DND-41 (cell line): ENCODE results near the gene SEPTIN5.

ENCODE experiments used
- ATAC-seq: fragments of 200-7000 bp; cut with Tn5 transposase; 3 replicates; pipeline ENCODE4 v1.9.1; 2021; ENCODE audit warnings: low read depth; ENCODE audit not compliant: insufficient read depth
- DNase-seq: peaks from one replicate; pipeline ENCODE4 v3.0.0-alpha.2; 2020
- H2AFZ ChIP-seq: 2 replicates; pipeline ENCODE4 v1.6.0; 2012; ENCODE audit warnings: low read depth, low read length
- H3K27ac ChIP-seq: 2 replicates; pipeline ENCODE4 v1.5.1; 2012; ENCODE audit warnings: low read length, inconsistent platforms
- H3K27me3 ChIP-seq: fragments of 200-600 bp; sonication (generic); 2 replicates; pipeline ENCODE4 v1.6.0; 2012; ENCODE audit warnings: low read length, mild to moderate bottlenecking, inconsistent platforms; ENCODE audit not compliant: insufficient read depth, poor library complexity
- H3K36me3 ChIP-seq: 2 replicates; pipeline ENCODE4 v1.5.1; 2012; ENCODE audit warnings: low read length, inconsistent platforms; ENCODE audit not compliant: insufficient read depth
- H3K4me1 ChIP-seq: 2 replicates; pipeline ENCODE4 v1.5.1; 2012; ENCODE audit warnings: mild to moderate bottlenecking, low read length; ENCODE audit not compliant: insufficient read depth
- H3K4me2 ChIP-seq: 2 replicates; pipeline ENCODE4 v1.6.0; 2012; ENCODE audit warnings: mild to moderate bottlenecking, moderate library complexity, low read length, inconsistent platforms; ENCODE audit not compliant: insufficient read depth
- H3K4me3 ChIP-seq, 2 experiments: fragments of 200-600 bp in 1 of 2; shearing (Covaris generic) in 1 of 2; 2 replicates each; pipeline ENCODE4 v1.5.1; 2012 to 2016; ENCODE audit warnings: inconsistent platforms in 2 of 2, low read length in 2 of 2, mild to moderate bottlenecking in 2 of 2, low read depth in 1 of 2, moderate library complexity in 1 of 2
- H3K79me2 ChIP-seq: 2 replicates; pipeline ENCODE4 v1.6.0; 2012; ENCODE audit warnings: low read length, inconsistent platforms; ENCODE audit not compliant: insufficient read depth
- H3K9ac ChIP-seq: 2 replicates; pipeline ENCODE4 v1.6.0; 2012; ENCODE audit warnings: low read depth, mild to moderate bottlenecking, inconsistent platforms, low read length, moderate library complexity
- H3K9me3 ChIP-seq: 2 replicates; pipeline ENCODE4 v1.5.1; 2012; ENCODE audit warnings: low read length, moderate library complexity, mild to moderate bottlenecking, inconsistent platforms; ENCODE audit not compliant: insufficient read depth, severe bottlenecking
- H4K20me1 ChIP-seq: 2 replicates; pipeline ENCODE4 v1.6.0; 2012; ENCODE audit warnings: low read length; ENCODE audit not compliant: insufficient read depth
- EZH2 ChIP-seq: IDR thresholded peaks from 3 replicates; pipeline ENCODE4 v1.6.1; 2012; ENCODE audit warnings: borderline replicate concordance, low read depth, mild to moderate bottlenecking, moderate library complexity, low read length, inconsistent platforms; ENCODE audit not compliant: severe bottlenecking
- TF ChIP-seq, protein P1 (sequence below): IDR thresholded peaks from 2 replicates; pipeline ENCODE4 v1.5.1; 2012; ENCODE audit warnings: borderline replicate concordance, low read length, moderate library complexity, mild to moderate bottlenecking; ENCODE audit not compliant: poor library complexity, severe bottlenecking; ENCODE audit errors: extremely low read depth

Gene SEPTIN5

DNA sequence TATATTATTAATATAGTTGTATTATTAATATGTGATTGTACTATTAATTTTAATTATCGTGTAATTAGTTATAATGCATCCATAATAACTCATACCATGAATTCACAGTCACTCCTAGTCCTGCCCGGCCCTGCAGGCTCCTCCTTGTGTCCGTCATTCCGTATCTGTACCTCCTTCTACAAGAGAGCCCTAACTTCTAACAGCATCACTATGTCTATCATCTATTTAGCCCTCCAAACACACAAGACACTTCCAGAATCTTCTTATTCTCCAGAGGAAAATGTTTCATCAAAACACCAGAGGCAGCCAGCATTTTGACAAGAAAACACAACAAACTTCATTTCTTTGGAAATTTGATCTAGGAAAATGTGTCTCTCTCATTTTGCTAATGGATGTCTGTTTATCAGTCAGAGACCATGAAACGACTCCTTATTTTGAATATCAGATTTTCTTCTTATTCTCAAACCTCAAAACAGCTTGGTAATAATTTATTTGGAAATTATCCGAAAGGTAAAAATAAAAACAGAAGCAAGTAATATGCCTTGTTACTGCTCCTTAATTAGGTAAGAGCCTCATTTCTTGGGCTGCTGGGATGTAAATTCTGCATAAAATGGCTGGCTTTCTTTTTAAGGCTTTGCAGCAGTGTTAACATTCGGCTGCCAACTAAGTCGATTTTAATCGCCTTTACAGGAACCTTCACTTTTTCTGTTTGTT lies 23.1 kb upstream of the SEPTIN5 start:
- H3K9me3 ChIP-seq = no peaks in the 10 kb centered on the region
- DNase-seq (no peak), ATAC-seq (no peak)
- no peaks in the 10 kb centered on the region for H4K20me1 ChIP-seq
- no peak overlapping the region for H3K9ac ChIP-seq
- H2AFZ ChIP-seq = no peak overlapping the region
- H3K27ac ChIP-seq = no peak overlapping the region
- H3K79me2 ChIP-seq = no peaks in the 10 kb centered on the region
- no peak overlapping the region for H3K4me3 ChIP-seq
- no peaks in the 10 kb centered on the region for H3K36me3 ChIP-seq
- H3K27me3 ChIP-seq = no peaks in the 10 kb centered on the region
- no peak overlapping the region for H3K4me2 ChIP-seq
- TF ChIP-seq EZH2 = no peak
- TF ChIP-seq, protein P1, sequence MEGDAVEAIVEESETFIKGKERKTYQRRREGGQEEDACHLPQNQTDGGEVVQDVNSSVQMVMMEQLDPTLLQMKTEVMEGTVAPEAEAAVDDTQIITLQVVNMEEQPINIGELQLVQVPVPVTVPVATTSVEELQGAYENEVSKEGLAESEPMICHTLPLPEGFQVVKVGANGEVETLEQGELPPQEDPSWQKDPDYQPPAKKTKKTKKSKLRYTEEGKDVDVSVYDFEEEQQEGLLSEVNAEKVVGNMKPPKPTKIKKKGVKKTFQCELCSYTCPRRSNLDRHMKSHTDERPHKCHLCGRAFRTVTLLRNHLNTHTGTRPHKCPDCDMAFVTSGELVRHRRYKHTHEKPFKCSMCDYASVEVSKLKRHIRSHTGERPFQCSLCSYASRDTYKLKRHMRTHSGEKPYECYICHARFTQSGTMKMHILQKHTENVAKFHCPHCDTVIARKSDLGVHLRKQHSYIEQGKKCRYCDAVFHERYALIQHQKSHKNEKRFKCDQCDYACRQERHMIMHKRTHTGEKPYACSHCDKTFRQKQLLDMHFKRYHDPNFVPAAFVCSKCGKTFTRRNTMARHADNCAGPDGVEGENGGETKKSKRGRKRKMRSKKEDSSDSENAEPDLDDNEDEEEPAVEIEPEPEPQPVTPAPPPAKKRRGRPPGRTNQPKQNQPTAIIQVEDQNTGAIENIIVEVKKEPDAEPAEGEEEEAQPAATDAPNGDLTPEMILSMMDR = no peak
- H3K4me1 ChIP-seq = no peaks in the 10 kb centered on the region

DNA sequence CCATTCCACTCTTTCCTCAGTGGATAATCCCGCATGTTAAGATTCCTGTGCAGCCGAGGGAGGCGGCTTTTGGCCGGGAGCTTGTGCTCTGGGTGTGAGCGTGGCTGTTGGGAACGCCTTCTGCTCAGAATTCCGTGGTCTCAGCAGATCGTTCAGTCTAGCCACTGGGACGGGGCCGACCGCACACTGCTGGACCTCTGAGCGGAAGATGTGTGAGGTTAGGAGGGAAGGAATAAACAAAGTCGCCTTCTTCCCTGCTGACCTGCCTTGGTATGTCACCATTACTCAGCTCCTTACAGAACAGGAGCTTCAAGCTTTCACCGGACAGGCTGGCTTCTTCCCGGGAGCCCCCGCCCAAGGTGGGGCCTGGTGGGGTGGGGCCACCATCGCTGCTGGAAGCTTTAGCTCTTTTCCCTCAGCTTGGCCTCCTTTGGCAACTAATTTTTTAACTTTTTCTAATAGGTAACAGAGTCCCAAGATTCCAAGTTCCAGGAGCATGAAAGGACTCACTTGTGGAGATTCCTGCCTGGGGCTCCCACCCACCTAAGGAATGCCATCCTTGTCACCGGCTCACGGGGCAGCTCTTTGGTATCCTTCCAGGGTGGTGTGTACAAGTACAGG lies 22.5 kb upstream of the SEPTIN5 start:
- Histone ChIP-seq H3K9me3 (no peaks in the 10 kb centered on the region), H3K4me1 (no peaks in the 10 kb centered on the region), H3K27ac (no peak overlapping the region), H3K79me2 (no peaks in the 10 kb centered on the region), H3K4me3 (no peak overlapping the region), H3K4me2 (no peak overlapping the region), H4K20me1 (no peaks in the 10 kb centered on the region), H3K27me3 (no peaks in the 10 kb centered on the region), H2AFZ (no peak overlapping the region), H3K9ac (no peak overlapping the region), H3K36me3 (no peaks in the 10 kb centered on the region)
- ATAC-seq (no peak), DNase-seq (no peak)
- TF ChIP-seq, protein P1 = no peak
- TF ChIP-seq EZH2 = no peak

DNA sequence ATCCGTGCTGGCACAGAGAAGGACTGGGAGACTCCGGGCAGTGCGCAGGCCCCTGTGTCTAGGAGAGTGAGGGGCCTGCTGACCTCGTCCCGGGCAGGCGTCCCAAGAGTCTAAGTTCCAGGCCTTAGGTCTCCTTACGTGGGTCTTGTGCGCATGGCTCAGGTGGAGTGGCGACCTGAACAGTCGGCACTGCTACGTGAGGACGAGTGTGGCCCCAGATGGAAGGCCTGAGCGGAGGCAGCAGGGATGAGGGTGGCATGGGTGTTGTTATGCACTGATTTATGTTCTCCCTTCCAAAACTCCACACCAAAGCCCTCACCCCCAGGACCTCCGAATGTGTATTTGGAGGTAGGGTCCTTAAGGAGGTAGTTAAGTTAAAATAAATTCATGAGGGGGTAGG lies 20.7 kb upstream of the SEPTIN5 start:
- Histone ChIP-seq H3K9me3 (no peaks in the 10 kb centered on the region), H3K27ac (no peak overlapping the region), H3K79me2 (no peaks in the 10 kb centered on the region), H3K4me1 (no peaks in the 10 kb centered on the region), H3K4me2 (no peak overlapping the region), H3K9ac (no peak overlapping the region), H3K4me3 (no peak overlapping the region), H4K20me1 (no peaks in the 10 kb centered on the region), H2AFZ (no peak overlapping the region), H3K27me3 (no peaks in the 10 kb centered on the region), H3K36me3 (no peaks in the 10 kb centered on the region)
- TF ChIP-seq EZH2 = no peak
- TF ChIP-seq, protein P1 = no peak
- ATAC-seq (no peak), DNase-seq (no peak)
